ENCODE data around the gene RPH3AL.

Gene RPH3AL

DNA sequence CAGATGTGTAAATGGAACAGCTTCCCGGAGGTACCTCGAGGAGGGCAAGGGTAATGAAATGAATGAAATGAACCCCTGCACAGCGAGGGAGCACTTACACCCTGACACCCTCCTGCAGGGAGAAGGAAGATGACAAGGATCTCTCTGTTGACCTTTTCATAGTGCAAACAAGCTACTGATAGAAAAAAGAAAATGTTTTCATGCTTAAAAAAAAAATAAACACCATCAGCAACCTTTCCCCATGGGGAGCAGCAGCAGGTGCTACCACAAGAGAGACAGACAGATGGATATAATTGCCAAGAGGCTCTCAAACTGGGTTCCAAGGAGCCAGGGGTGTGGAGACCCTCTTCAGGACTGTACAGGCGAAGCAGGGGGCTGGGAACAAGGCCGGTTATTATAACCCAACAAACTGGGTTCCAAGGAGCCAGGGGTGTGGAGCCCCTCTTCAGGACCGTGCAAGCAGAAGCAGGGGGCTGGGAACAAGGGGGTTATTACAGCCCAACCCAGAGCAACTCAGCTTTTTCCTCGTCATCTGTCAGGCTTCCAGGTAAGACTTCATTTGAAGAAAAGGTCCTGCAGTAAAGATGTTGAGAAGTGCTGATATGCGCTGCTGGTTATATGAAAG is 718 bp upstream of the RPH3AL start (continued):
- TF ChIP-seq, protein P1, sequence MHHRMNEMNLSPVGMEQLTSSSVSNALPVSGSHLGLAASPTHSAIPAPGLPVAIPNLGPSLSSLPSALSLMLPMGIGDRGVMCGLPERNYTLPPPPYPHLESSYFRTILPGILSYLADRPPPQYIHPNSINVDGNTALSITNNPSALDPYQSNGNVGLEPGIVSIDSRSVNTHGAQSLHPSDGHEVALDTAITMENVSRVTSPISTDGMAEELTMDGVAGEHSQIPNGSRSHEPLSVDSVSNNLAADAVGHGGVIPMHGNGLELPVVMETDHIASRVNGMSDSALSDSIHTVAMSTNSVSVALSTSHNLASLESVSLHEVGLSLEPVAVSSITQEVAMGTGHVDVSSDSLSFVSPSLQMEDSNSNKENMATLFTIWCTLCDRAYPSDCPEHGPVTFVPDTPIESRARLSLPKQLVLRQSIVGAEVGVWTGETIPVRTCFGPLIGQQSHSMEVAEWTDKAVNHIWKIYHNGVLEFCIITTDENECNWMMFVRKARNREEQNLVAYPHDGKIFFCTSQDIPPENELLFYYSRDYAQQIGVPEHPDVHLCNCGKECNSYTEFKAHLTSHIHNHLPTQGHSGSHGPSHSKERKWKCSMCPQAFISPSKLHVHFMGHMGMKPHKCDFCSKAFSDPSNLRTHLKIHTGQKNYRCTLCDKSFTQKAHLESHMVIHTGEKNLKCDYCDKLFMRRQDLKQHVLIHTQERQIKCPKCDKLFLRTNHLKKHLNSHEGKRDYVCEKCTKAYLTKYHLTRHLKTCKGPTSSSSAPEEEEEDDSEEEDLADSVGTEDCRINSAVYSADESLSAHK (tag by site-specific recombination; IDR thresholded peaks at IDR 0.05): no peak
- 0 out of 2 replicates have a peak, but pooled peaks have one; percentile 5 for TF ChIP-seq IKZF3 (tag by site-specific recombination; IDR thresholded peaks at IDR 0.05)

- Histone ChIP-seq H3K4me3 (ENCODE audit: low read depth, low read length) (no peak overlapping the region), H3K36me3 (ENCODE audit: control insufficient read depth in 2 of 2, insufficient read depth in 1 of 2, low read length in 2 of 2) (no peaks in the 10 kb centered on the region), H3K9me3 (ENCODE audit: control insufficient read depth, insufficient read depth, low read depth, low read length) (no peaks in the 10 kb centered on the region), H3K4me1 (ENCODE audit: control insufficient read depth, insufficient read depth, low read length) (peaks cover 13% of the 10 kb centered on the region), H3K27ac (ENCODE audit: extremely low read depth, low read depth, low read length) (peak overlapping the region; percentile 49; the same call in 1 of the 2 replicates)
- ChIA-PET POLR2A (no interaction called here), CTCF (no interaction called here)
- TF ChIP-seq ZNF600 (tag by site-specific recombination; IDR thresholded peaks at IDR 0.05) (peak; percentile 55; the same call in 1 of the 2 replicates), CTCF (tag by site-specific recombination; IDR thresholded peaks at IDR 0.05) (no peak)
These were observed 659 bp downstream of the RPH3AL start for GRCh38 chr17:351875-352420.

- no peak overlapping the region for H3K4me3 ChIP-seq (ENCODE audit: low read depth, low read length)
- CTCF ChIA-PET: no interaction called here
- H3K27ac ChIP-seq (ENCODE audit: extremely low read depth, low read depth, low read length): no peak overlapping the region
- POLR2A ChIA-PET: no interaction called here
- peaks cover 13% of the 10 kb centered on the region for H3K4me1 ChIP-seq (ENCODE audit: control insufficient read depth, insufficient read depth, low read length)
- TF ChIP-seq ZBTB26 (tag by site-specific recombination; optimal IDR thresholded peaks at IDR 0.05) (no peak), ZNF654 (tag by site-specific recombination; IDR thresholded peaks at IDR 0.05; ENCODE audit: low read depth) (no peak), REST (tag by site-specific recombination; IDR thresholded peaks at IDR 0.05) (no peak), ZNF341 (tag by site-specific recombination; IDR thresholded peaks at IDR 0.05; ENCODE audit: low read depth) (no peak)
- no peaks in the 10 kb centered on the region for H3K9me3 ChIP-seq (ENCODE audit: control insufficient read depth, insufficient read depth, low read depth, low read length)
- H3K36me3 ChIP-seq (ENCODE audit: control insufficient read depth in 2 of 2, insufficient read depth in 1 of 2, low read length in 2 of 2): no peaks in the 10 kb centered on the region
These were observed 1.2 kb downstream of the RPH3AL start for GRCh38 chr17:351449-351738.
